HUES64 (cell line): ENCODE data around the gene GPC6.

Experiments used
- H3K27ac ChIP-seq: 2 replicates; pipeline ENCODE4 v1.7.0; 2013; ENCODE audit warnings: low read depth, low read length, inconsistent platforms
- H3K27me3 ChIP-seq: 2 replicates; pipeline ENCODE4 v1.6.1; 2013; ENCODE audit warnings: mild to moderate bottlenecking, low read length; ENCODE audit not compliant: insufficient read depth
- H3K36me3 ChIP-seq: 2 replicates; pipeline ENCODE4 v1.6.1; 2013; ENCODE audit warnings: mild to moderate bottlenecking, low read length; ENCODE audit not compliant: insufficient read depth
- H3K4me1 ChIP-seq: 2 replicates; pipeline ENCODE4 v1.6.1; 2013; ENCODE audit warnings: mild to moderate bottlenecking, low read length, moderate library complexity; ENCODE audit not compliant: insufficient read depth
- H3K4me3 ChIP-seq: 2 replicates; pipeline ENCODE4 v1.5.1; 2013; ENCODE audit warnings: mild to moderate bottlenecking, low read length, moderate library complexity
- H3K9ac ChIP-seq: 2 replicates; pipeline ENCODE4 v1.6.1; 2013; ENCODE audit warnings: mild to moderate bottlenecking, low read depth, low read length
- H3K9me3 ChIP-seq: 2 replicates; pipeline ENCODE4 v1.6.1; 2013; ENCODE audit warnings: low read depth, low read length; ENCODE audit not compliant: insufficient read depth
- WGBS: fragments of 150-250, 120-280 bp; methylation state at CpG from one replicate; pipeline ENCODE4 v1.1.7; 2013; ENCODE audit warnings: missing lambda C conversion rate; 5-methylcytosine and 5-hydroxymethylcytosine counted together

Gene GPC6

GRCh38 chr13:93539914-93540313, 313.3 kb downstream of the GPC6 start:
- no peaks in the 10 kb centered on the region for H3K4me1 ChIP-seq
- H3K4me3 ChIP-seq: no peak overlapping the region
- no peaks in the 10 kb centered on the region for H3K36me3 ChIP-seq
- H3K27me3 ChIP-seq: no peaks in the 10 kb centered on the region
- no peaks in the 10 kb centered on the region for H3K9me3 ChIP-seq
- no peak overlapping the region for H3K27ac ChIP-seq
- no peak overlapping the region for H3K9ac ChIP-seq
- 93% methylated on average over 6 of the region's 6 CpGs for WGBS

- no peaks in the 10 kb centered on the region for H3K9me3 ChIP-seq
- H3K4me3 ChIP-seq: no peak overlapping the region
- no peaks in the 10 kb centered on the region for H3K36me3 ChIP-seq
- peaks cover 12% of the 10 kb centered on the region for H3K4me1 ChIP-seq
- H3K9ac ChIP-seq: no peak overlapping the region
- no peaks in the 10 kb centered on the region for H3K27me3 ChIP-seq
- no peak overlapping the region for H3K27ac ChIP-seq
These were observed 321.3 kb downstream of the GPC6 start for GRCh38 chr13:93547886-93548285.

GRCh38 chr13:93549326-93550005, 322.9 kb downstream of the GPC6 start:
- Histone ChIP-seq H3K36me3 (no peaks in the 10 kb centered on the region), H3K4me1 (peaks cover 21% of the 10 kb centered on the region), H3K27me3 (no peaks in the 10 kb centered on the region), H3K4me3 (no peak overlapping the region), H3K9me3 (no peaks in the 10 kb centered on the region), H3K27ac (no peak overlapping the region), H3K9ac (no peak overlapping the region)
- 90% methylated on average over 2 of the region's 4 CpGs for WGBS

- Histone ChIP-seq H3K36me3 (no peaks in the 10 kb centered on the region), H3K9me3 (no peaks in the 10 kb centered on the region), H3K4me1 (peaks cover 29% of the 10 kb centered on the region), H3K4me3 (no peak overlapping the region), H3K27me3 (no peaks in the 10 kb centered on the region), H3K9ac (no peak overlapping the region), H3K27ac (no peak overlapping the region)
These were observed 323.6 kb downstream of the GPC6 start for GRCh38 chr13:93550236-93550635.

- Histone ChIP-seq H3K4me3 (no peak overlapping the region), H3K36me3 (no peaks in the 10 kb centered on the region), H3K9ac (no peak overlapping the region), H3K4me1 (peaks cover 39% of the 10 kb centered on the region), H3K27me3 (no peaks in the 10 kb centered on the region), H3K27ac (no peak overlapping the region), H3K9me3 (no peaks in the 10 kb centered on the region)
These were observed 326.0 kb downstream of the GPC6 start for GRCh38 chr13:93552596-93552995.

- H3K36me3 ChIP-seq: no peaks in the 10 kb centered on the region
- peaks cover 51% of the 10 kb centered on the region for H3K4me1 ChIP-seq
- no peaks in the 10 kb centered on the region for H3K27me3 ChIP-seq
- H3K4me3 ChIP-seq: no peak overlapping the region
- WGBS: 25% methylated on average over 2 of the region's 3 CpGs
- no peak overlapping the region for H3K27ac ChIP-seq
- no peaks in the 10 kb centered on the region for H3K9me3 ChIP-seq
- no peak overlapping the region for H3K9ac ChIP-seq
These were observed 327.9 kb downstream of the GPC6 start for GRCh38 chr13:93554514-93554913.

GRCh38 chr13:93558637-93559036, 332.0 kb downstream of the GPC6 start:
- WGBS: 82% methylated on average over 3 of the region's 3 CpGs
- H3K9ac ChIP-seq: no peak overlapping the region
- H3K27me3 ChIP-seq: no peaks in the 10 kb centered on the region
- peaks cover 75% of the 10 kb centered on the region for H3K4me1 ChIP-seq
- no peaks in the 10 kb centered on the region for H3K36me3 ChIP-seq
- no peak overlapping the region for H3K27ac ChIP-seq
- no peaks in the 10 kb centered on the region for H3K9me3 ChIP-seq
- no peak overlapping the region for H3K4me3 ChIP-seq

GRCh38 chr13:93559718-93560117, 333.1 kb downstream of the GPC6 start:
- H3K9ac ChIP-seq: no peak overlapping the region
- H3K27ac ChIP-seq: no peak overlapping the region
- H3K36me3 ChIP-seq: no peaks in the 10 kb centered on the region
- 93% methylated on average over 3 of the region's 3 CpGs for WGBS
- no peaks in the 10 kb centered on the region for H3K9me3 ChIP-seq
- no peak overlapping the region for H3K4me3 ChIP-seq
- H3K27me3 ChIP-seq: no peaks in the 10 kb centered on the region
- H3K4me1 ChIP-seq: peaks cover 71% of the 10 kb centered on the region

- WGBS: 40% methylated on average over 4 of the region's 4 CpGs
- Histone ChIP-seq H3K4me3 (0 out of 2 replicates have a peak overlapping the region, but pooled peaks have one; percentile 18), H3K27ac (peak overlapping the region; percentile 75), H3K9ac (peak overlapping the region; percentile 35), H3K4me1 (peaks cover 61% of the 10 kb centered on the region), H3K9me3 (no peaks in the 10 kb centered on the region), H3K27me3 (no peaks in the 10 kb centered on the region), H3K36me3 (no peaks in the 10 kb centered on the region)
These were observed 335.1 kb downstream of the GPC6 start for GRCh38 chr13:93561576-93562225.

- H3K9me3 ChIP-seq: no peaks in the 10 kb centered on the region
- no peaks in the 10 kb centered on the region for H3K27me3 ChIP-seq
- H3K9ac ChIP-seq: no peak overlapping the region
- H3K4me3 ChIP-seq: no peak overlapping the region
- peaks cover 55% of the 10 kb centered on the region for H3K4me1 ChIP-seq
- no peaks in the 10 kb centered on the region for H3K36me3 ChIP-seq
- peak overlapping the region; percentile 75; the same call in 1 of the 2 replicates for H3K27ac ChIP-seq
- WGBS: 83% methylated on average over 1 of the region's 1 CpG
These were observed 336.1 kb downstream of the GPC6 start for GRCh38 chr13:93562676-93563075.

GRCh38 chr13:93577105-93577504, 350.5 kb downstream of the GPC6 start:
- no peak overlapping the region for H3K4me3 ChIP-seq
- no peak overlapping the region for H3K27ac ChIP-seq
- no peaks in the 10 kb centered on the region; the same call in 1 of the 2 replicates for H3K4me1 ChIP-seq
- H3K9me3 ChIP-seq: no peaks in the 10 kb centered on the region
- no peaks in the 10 kb centered on the region for H3K27me3 ChIP-seq
- H3K36me3 ChIP-seq: no peaks in the 10 kb centered on the region
- WGBS: 100% methylated on average over 1 of the region's 2 CpGs
- no peak overlapping the region for H3K9ac ChIP-seq
